GM18861 (cell line): ENCODE data around the gene SSR2.
"Not testable (repeated sequence)": the region's sequence is repeated elsewhere in the genome, so short reads cannot be mapped to it uniquely, and the experiment has no call there.

Source experiments
- ATAC-seq: cut with Tn5 transposase; IDR thresholded peaks from one replicate; pipeline ENCODE4 v1.9.1; 2021; ENCODE audit not compliant: unreplicated experiment

SSR2 gene

GRCh38 chr1:156048663-156049258 lies 28.0 kb upstream of the SSR2 start:
- ATAC-seq: no peak

DNA sequence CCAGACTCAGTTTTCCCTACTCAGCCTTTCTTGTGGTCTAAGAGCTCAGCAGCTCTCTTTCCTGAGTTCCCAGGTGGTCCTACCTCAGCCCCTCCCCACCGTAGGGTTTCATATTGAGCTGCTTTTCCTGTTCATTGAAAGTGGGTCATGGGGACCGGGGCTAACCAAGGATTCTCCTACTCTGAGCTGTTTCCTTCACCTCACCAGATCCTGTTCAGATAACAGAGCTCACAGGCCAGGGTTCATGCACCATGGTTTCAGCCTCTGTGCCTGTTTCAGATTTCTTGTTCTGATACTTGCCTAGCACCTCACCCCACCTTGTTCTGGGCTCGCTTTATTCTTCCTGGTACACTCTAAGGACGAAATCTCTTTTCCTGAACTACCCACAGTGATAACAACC lies 24.3 kb upstream of the SSR2 start:
- ATAC-seq: no peak

DNA sequence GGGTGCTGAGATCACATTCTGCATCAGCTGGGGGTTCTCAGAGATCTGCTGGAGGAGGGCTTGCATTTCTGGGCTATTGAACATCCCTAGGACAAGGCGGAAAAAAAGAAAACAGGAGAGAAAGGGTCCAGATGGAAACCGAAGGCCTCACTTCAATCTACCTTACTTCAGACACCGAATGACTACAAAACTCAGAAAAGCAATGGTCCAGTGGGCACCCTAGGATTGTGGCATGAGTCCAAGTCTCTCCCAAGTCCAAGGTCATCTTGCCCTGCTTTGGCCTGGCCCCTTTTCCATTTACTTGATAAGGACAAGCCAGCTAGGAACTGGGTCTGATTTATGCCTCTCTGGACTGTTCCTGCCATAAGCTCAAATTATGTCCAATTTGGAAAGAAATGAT lies 22.1 kb upstream of the SSR2 start:
- no peak for ATAC-seq

DNA sequence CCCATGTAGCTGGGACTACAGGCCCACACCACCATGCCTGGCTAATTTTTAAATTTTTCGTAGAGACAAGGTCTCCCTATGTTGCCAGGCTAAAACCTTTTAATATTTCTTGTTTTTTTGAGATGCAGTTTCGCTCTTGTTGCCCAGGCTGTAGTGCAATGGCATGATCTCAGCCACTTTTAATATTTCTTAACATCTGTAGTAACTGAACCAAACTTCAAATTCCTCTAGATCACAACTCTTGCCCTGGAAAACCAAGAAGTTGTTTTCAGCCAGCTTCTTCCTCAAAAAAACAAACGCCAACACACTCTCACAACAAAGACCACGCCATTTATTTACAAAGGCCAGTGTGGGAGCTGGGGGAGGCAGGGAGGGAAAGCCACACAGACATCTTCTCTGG lies 14.2 kb upstream of the SSR2 start:
- not testable (repeated sequence) for ATAC-seq

DNA sequence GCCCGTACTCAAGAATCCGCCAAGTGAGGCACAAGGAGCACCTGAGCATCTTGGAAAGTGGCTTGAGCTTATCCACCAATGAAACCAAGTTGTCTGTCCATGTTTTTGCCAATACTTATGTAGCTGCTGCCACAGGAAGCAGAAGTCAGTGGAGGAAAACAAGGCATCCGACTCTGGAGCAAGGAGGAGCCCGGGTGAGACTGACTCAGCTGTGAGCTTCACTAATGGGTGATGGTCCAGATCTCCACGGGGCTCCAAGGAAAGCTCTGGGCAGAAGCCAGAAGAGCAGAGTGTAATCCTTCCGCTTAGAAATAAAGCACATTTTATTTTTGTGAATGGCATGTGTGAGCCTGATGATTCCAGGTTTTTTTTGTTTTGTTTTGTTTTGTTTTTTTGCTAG lies 12.3 kb upstream of the SSR2 start:
- no peak for ATAC-seq

DNA sequence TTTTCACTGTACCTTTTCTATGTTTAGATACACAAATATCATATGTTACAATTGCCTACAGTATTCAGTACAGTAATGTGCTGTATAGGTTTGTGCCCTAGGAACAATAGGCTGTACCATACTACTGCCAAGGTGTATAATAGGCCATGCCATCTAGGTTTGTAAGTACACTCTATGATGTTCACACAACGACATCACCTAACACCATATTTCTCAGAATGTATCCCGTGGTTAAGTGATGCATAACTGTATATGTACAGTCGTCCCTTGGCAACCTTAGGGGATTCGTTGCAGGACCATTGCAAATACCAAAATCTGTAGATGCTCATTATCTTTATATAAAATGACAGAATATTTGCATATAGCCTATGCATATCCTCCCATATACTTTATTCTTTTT lies 5.8 kb upstream of the SSR2 start:
- no peak for ATAC-seq

DNA sequence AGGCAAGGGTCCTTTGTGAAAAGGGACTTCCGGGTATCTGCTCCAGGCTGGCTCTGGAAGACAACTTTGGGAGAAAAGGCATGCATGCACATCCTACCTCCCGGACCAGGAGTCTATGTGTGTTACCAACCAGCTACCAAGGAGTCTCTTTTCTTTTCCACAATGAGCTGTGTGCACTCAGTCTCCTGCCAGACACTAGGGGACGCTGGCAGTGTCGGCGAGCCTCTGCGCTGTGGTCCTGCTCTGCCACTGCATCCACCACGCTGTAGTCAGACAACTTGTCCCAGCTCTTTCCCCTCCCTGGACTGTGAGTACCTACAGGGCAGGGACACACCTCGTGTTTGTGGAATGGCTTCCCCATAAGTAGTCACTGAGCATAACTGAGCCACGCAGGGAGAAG lies 5.1 kb upstream of the SSR2 start:
- no peak for ATAC-seq

GRCh38 chr1:156024801-156025200 lies 4.0 kb upstream of the SSR2 start:
- no peak for ATAC-seq

GRCh38 chr1:156021954-156022353 lies 1.2 kb upstream of the SSR2 start:
- no peak for ATAC-seq

DNA sequence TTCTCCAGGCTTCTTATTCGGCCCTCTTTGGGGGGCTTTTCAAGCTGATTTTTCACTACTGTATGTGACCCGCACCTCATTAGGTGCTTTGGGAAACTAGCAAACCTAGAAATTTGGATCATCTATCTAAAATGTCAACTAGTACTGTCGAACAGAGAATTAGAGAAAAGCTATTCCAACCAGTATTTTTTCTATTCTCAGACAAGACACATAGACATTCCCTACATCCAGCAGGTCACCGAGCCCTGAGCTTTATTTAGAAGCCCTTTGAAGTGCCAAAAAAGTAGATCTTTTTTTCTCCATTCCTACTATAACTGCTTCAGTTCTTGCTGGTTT lies 310 bp upstream of the SSR2 start:
- ATAC-seq: no peak

DNA sequence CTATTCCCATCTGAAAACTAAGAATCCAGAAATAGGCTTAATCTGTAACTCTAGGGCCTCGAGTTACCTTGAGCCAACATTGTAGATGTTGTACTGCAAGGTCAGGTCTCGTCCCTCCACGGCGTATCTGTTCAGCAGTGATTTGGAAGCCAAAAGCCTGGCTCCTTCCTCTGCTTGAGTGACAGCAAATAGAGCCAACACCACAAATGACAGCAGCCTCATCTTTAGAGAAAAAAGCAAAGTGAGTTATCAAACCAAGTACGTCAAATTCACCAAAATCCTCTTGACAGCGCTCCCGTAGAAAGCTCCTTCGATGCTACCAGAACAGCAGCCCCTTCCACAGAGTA lies 832 bp downstream of the SSR2 start:
- no peak for ATAC-seq

- ATAC-seq: no peak
Observed at GRCh38 chr1:156014829-156015228, 5.9 kb downstream of the SSR2 start.

DNA sequence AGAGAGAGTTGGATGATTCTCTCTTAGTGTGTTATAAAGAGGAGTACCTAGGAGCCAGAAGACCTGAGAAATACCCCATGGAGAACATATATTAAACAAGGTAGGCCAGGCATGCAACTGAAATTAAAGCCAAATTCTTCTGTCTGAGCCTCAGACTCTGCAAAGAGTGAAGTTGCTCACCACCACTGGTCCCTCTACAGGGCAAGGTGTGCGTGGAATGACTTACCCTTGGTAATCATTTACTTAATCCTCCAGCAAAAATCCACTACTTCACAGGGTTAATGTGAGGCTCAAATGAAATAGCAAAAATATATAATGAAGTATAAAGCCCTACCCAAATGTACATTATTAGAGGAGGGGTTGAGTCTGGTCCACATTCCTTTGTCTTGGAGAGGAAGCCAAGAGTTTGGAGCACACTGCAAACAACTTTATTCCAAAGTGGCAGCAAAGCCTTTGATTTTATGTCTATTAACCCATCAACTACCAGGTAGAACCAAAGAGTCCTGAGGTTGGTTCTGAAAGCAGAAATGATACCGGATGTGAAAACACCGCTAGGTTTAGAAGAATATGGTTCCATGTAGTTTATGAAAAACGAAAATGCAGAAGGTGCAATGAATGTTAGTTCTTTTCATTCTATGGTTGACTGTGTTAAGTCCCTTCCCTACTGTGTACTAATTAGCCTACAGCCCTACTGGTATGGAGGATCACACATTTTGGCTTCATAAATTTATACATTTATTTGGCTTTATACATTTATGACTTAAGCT lies 8.5 kb downstream of the SSR2 start:
- ATAC-seq: peak; percentile 80

- ATAC-seq: no peak
Observed at GRCh38 chr1:156009404-156009803, 11.3 kb downstream of the SSR2 start.

DNA sequence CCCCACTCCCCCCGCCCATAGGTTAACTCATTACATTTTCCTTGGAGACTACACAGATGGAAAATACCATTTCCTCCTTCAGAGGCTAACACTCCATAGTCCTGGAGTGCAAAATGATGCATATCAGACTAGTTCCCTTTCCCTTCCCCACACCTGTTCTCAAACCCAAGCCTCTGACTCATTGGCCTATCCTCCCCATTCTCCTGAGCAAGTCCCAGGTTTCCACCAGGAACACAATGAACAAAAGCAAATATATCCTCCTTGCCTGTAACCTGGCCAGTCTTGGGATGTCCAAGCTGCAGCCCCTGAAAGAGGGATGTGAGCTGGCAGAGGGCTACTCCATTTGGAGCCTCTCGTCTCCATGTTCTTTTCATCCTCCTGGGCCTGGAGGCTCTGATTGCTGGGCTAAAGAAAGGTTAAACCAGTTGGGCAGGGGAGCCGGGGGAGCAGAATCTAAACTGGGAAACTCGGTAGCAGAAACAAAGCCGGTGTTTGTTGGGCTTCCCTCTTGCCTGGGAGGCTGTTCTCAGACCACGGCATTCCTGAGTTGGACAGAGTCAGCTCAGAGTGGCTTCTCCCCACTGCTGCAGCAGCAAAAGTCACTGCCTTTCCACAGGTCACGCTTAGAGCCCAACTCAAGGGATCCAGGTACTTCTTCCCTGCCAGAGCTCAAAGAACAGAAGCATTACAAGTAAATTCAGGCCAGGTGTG lies 13.9 kb downstream of the SSR2 start:
- no peak for ATAC-seq

- ATAC-seq: no peak
Observed at GRCh38 chr1:156004843-156005584, 15.7 kb downstream of the SSR2 start.

DNA sequence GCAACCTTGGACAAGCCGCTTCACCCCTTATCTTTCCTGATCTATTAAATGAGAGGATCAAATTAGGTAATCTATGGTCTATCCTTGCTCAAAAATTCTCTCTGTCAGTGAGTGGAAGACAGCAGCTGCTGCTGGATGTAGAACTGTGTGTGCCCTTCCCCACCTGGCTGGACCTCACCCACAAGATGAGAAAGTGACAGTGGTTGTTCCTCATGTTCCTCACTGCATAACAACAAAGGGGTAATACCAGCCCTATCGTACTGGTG lies 16.9 kb downstream of the SSR2 start:
- ATAC-seq: no peak

DNA sequence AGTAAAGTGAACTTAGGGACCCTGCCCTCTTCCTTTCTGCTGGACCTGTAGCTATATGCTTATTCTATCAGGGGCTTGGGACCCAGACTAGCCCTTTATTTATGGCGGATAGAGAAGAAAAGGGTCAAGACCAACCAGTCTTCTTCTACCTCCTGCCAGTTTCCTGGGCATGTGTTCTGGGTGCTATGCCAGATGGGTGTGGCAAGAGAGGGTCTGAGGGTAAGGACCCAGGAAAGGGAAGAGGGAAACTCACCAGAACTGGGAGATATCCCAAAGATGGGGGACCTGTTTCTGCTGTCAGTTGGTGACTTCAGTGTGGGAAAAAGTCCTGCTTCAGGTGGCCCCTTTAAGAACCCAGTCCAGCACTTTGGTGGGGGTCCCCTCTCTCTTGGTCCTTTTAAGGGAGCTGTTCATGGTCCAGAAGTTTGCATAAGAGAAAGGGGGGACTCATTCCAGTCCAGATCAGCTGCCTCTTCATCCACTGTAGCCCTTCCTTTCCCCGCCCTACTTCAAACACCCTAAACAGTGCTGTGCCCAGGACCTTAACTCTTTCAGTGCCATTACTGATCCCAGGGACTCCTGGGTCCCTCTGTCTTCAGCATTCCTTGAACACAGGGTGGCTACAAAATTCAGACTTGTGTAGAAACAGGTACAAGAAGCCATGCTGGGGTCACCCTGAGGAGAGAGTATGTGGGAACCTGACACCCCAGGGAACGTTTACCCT lies 18.4 kb downstream of the SSR2 start:
- ATAC-seq: no peak

- no peak for ATAC-seq
Observed at GRCh38 chr1:156001662-156002171, 19.0 kb downstream of the SSR2 start.

DNA sequence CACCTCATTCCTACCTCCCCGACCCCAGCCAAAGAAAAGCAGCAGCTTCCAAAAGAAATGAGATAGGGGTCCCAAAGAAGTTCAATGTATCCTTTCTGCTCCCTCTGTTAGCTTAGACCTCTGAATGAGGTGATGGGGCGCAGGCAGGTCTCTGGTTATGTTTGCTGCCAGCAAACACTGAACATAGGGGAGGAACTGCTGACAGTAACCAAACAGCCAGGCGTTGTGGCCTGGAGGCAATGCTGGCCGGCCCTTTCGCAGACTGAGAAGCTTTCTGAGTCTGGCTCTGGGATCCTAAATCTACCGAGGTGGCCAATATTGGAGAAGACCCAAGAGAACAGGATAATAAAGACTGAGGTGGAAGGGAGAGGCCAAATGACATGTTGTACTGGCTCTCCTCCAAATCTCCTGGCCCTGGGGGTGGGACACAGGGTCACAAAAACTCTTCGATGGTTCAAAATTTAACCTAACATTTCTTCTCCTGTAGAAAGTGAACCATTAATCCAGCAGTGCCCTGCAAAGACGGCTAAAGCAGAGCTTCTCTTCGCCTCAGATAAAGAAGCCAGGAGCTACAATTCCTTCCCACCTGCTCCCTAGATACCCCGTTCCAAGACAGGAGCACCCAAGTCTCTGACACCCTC lies 19.6 kb downstream of the SSR2 start:
- ATAC-seq: no peak

DNA sequence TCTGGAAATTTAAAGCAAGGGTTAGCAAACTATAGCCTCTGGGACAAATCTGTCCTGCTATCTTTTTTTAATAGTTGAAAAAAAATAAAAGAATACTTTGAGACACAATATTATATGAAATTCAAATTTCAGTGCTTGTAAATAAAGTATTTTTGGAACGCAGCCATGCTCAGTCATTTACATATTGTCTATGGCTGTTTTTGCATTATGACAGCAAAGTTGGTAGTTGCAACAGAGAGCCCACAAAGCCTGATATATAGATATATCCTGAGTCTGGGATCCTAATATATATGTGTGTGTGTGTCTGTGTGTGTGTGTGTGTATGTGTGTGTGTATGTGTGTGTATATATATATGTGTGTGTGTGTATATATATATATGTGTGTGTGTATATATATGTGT lies 20.8 kb downstream of the SSR2 start:
- no peak for ATAC-seq
